H1 (cell line): ENCODE data around the gene SCN3A. TPM values are rescaled to one million over a fixed set of nuclear protein-coding genes. Genes with fewer than 3 reads are reported as not detected.

Source experiments
- CTCF ChIA-PET: fragments of 300-600 bp; sonication (Branson Sonifier 250); formaldehyde crosslinking; loops from one replicate; lab custom pipeline; 2021; ENCODE audit not compliant: partially characterized antibody; lab: Charles Lee
- POLR2A ChIA-PET: fragments of 300-600 bp; sonication (Branson Sonifier 250); formaldehyde crosslinking; loops from one replicate; lab custom pipeline; 2021; ENCODE audit warnings: inconsistent platforms; ENCODE audit not compliant: partially characterized antibody; lab: Charles Lee
- DNase-seq, 2 experiments: peaks; one replicate each; pipeline versions ENCODE4 v3.0.0 to v3.0.0-alpha.2; 2010 to 2022; ENCODE audit warnings: low spot score in 2 of 2, low read depth in 1 of 2, mixed read lengths in 1 of 2
- FAIRE-seq: peaks from 2 replicates; lab custom pipeline; 2011; peaks lifted over from hg19 to GRCh38; lab: Jason Lieb, UNC
- H2AFZ ChIP-seq: 2 replicates; pipeline ENCODE4 v1.8.1; 2012; ENCODE audit warnings: low read length, inconsistent platforms
- H2AK5ac ChIP-seq: 2 replicates; pipeline ENCODE4 v1.6.1; 2013; ENCODE audit warnings: low read depth, low read length
- H2BK120ac ChIP-seq: replicated peaks from 2 replicates; pipeline ENCODE3; 2013; ENCODE audit warnings: low read depth, low read length, inconsistent platforms
- H2BK12ac ChIP-seq: 2 replicates; pipeline ENCODE4 v1.6.1; 2013; ENCODE audit warnings: low read depth, low read length
- H2BK15ac ChIP-seq: 2 replicates; pipeline ENCODE4 v1.6.1; 2013; ENCODE audit warnings: low read length
- H2BK20ac ChIP-seq: 2 replicates; pipeline ENCODE4 v1.6.1; 2013; ENCODE audit warnings: low read length
- H2BK5ac ChIP-seq: 2 replicates; pipeline ENCODE4 v1.6.1; 2013; ENCODE audit warnings: low read depth, low read length
- H3K14ac ChIP-seq: 2 replicates; pipeline ENCODE4 v1.6.1; 2013; ENCODE audit warnings: inconsistent platforms; ENCODE audit not compliant: insufficient read length
- H3K18ac ChIP-seq: 2 replicates; pipeline ENCODE4 v1.6.1; 2013; ENCODE audit warnings: low read length; ENCODE audit errors: extremely low read depth
- H3K23ac ChIP-seq: 2 replicates; pipeline ENCODE4 v1.6.1; 2013; ENCODE audit warnings: inconsistent platforms; ENCODE audit not compliant: insufficient read length
- H3K23me2 ChIP-seq: 2 replicates; pipeline ENCODE4 v1.6.1; 2013; ENCODE audit warnings: low read depth, low read length
- H3K27ac ChIP-seq: 2 replicates; pipeline ENCODE4 v1.6.1; 2011; ENCODE audit warnings: low read depth, low read length, inconsistent platforms
- H3K27me3 ChIP-seq, 4 experiments: replicated peaks in 1 of 4; 1 replicate in 1 of 4; 2 replicates in 3 of 4; pipeline versions ENCODE4 v1.6.1 to v1.8.1; 2011 to 2013; ENCODE audit warnings: low read length in 3 of 4, mild to moderate bottlenecking in 3 of 4, inconsistent platforms in 2 of 4, mixed read lengths in 2 of 4, moderate library complexity in 1 of 4; ENCODE audit not compliant: control insufficient read depth in 3 of 4, insufficient read depth in 3 of 4; ENCODE audit errors: extremely low read depth in 1 of 4
- H3K36me3 ChIP-seq, 4 experiments: 2 replicates each; pipeline versions ENCODE4 v1.6.1 to v1.8.1; 2011 to 2013; ENCODE audit warnings: mild to moderate bottlenecking in 4 of 4, low read length in 3 of 4, moderate library complexity in 2 of 4, control low read depth in 1 of 4, inconsistent platforms in 1 of 4; ENCODE audit not compliant: insufficient read depth in 4 of 4, control insufficient read depth in 2 of 4
- H3K4ac ChIP-seq: replicated peaks from 2 replicates; pipeline ENCODE3; 2013; ENCODE audit warnings: low read length, low read depth, mixed read lengths, inconsistent platforms; ENCODE audit not compliant: insufficient read length
- H3K4me1 ChIP-seq, 4 experiments: replicated peaks in 1 of 4; 1 replicate in 1 of 4; 2 replicates in 3 of 4; pipeline versions ENCODE4 v1.6.1 to v1.8.1; 2011 to 2013; ENCODE audit warnings: low read length in 3 of 4, inconsistent platforms in 2 of 4, mixed read lengths in 1 of 4; ENCODE audit not compliant: insufficient read depth in 4 of 4, control insufficient read depth in 3 of 4
- H3K4me2 ChIP-seq, 2 experiments: 2 replicates each; pipeline versions ENCODE4 v1.6.1 to v1.8.1; 2011 to 2013; ENCODE audit warnings: low read depth in 2 of 2, low read length in 2 of 2, control low read depth in 1 of 2, inconsistent platforms in 1 of 2, mild to moderate bottlenecking in 1 of 2; ENCODE audit not compliant: insufficient read depth in 1 of 2
- H3K4me3 ChIP-seq, 4 experiments: fragments of 200-600, 300-600 bp in 1 of 4; sonication (generic), shearing (Covaris generic), sonication (Bioruptor Twin) in 1 of 4; 2 replicates each; pipeline versions ENCODE4 v1.5.1 to v1.8.1; 2011 to 2016; ENCODE audit warnings: low read length in 4 of 4, low read depth in 3 of 4, control low read depth in 2 of 4, inconsistent platforms in 2 of 4, mild to moderate bottlenecking in 2 of 4, mixed read lengths in 1 of 4, moderate library complexity in 1 of 4; ENCODE audit not compliant: insufficient read depth in 2 of 4; ENCODE audit errors: extremely low read depth in 1 of 4
- H3K56ac ChIP-seq: replicated peaks from 2 replicates; pipeline ENCODE3; 2013; ENCODE audit warnings: low read depth, mild to moderate bottlenecking, mixed read lengths, low read length, inconsistent platforms; ENCODE audit not compliant: insufficient read length
- H3K79me1 ChIP-seq: 2 replicates; pipeline ENCODE4 v1.6.1; 2013; ENCODE audit warnings: low read depth, low read length, control low read depth
- H3K79me2 ChIP-seq, 2 experiments: 2 replicates each; pipeline versions ENCODE4 v1.6.1 to v1.8.1; 2012 to 2013; ENCODE audit warnings: low read length in 2 of 2, mild to moderate bottlenecking in 2 of 2, inconsistent platforms in 1 of 2; ENCODE audit not compliant: insufficient read depth in 2 of 2, control insufficient read depth in 1 of 2
- H3K9ac ChIP-seq, 4 experiments: replicated peaks in 1 of 4; 1 replicate in 1 of 4; 2 replicates in 3 of 4; pipeline versions ENCODE4 v1.6.1 to v1.8.1; 2011 to 2013; ENCODE audit warnings: low read depth in 3 of 4, low read length in 3 of 4, control low read depth in 2 of 4, mild to moderate bottlenecking in 2 of 4, moderate library complexity in 2 of 4, inconsistent platforms in 1 of 4; ENCODE audit errors: extremely low read depth in 1 of 4
- H3K9me3 ChIP-seq, 2 experiments: 2 replicates each; pipeline versions ENCODE4 v1.6.1 to v1.8.1; 2012 to 2013; ENCODE audit warnings: mild to moderate bottlenecking in 2 of 2, moderate library complexity in 2 of 2, control low read depth in 1 of 2, inconsistent platforms in 1 of 2, low read depth in 1 of 2, low read length in 1 of 2, mixed read lengths in 1 of 2; ENCODE audit not compliant: insufficient read depth in 2 of 2
- H4K20me1 ChIP-seq, 2 experiments: replicated peaks in 1 of 2; 2 replicates each; pipeline versions ENCODE3 to v1.8.1; 2011 to 2013; ENCODE audit warnings: inconsistent platforms in 2 of 2, low read length in 2 of 2, mild to moderate bottlenecking in 1 of 2; ENCODE audit not compliant: insufficient read depth in 2 of 2, control insufficient read depth in 1 of 2
- H4K5ac ChIP-seq: 2 replicates; pipeline ENCODE4 v1.6.1; 2013; ENCODE audit warnings: low read length, low read depth, mixed read lengths, inconsistent platforms; ENCODE audit not compliant: insufficient read length
- H4K8ac ChIP-seq: 2 replicates; pipeline ENCODE4 v1.8.0; 2013; ENCODE audit warnings: mild to moderate bottlenecking, moderate library complexity, low read length, inconsistent platforms; ENCODE audit not compliant: insufficient read depth; ENCODE audit errors: extremely low read depth
- H4K91ac ChIP-seq: replicated peaks from 2 replicates; pipeline ENCODE3; 2013; ENCODE audit warnings: low read length, mixed read lengths, inconsistent platforms; ENCODE audit not compliant: insufficient read length
- CEBPB ChIP-seq: IDR thresholded peaks from 2 replicates; pipeline ENCODE4 v1.6.1; 2012; ENCODE audit warnings: low read depth, low read length
- CHD1 ChIP-seq: IDR thresholded peaks from 2 replicates; pipeline ENCODE4 v1.6.1; 2012; ENCODE audit warnings: low read depth, low read length, improper control_type of control experiment
- EGR1 ChIP-seq: IDR thresholded peaks from 2 replicates; pipeline ENCODE4 v1.6.1; 2011; ENCODE audit warnings: low read depth, low read length, borderline replicate concordance
- EP300 ChIP-seq, 2 experiments: IDR thresholded peaks; 1 replicate in 1 of 2; 2 replicates in 1 of 2; pipeline ENCODE4 v1.6.1; 2011 to 2012; ENCODE audit warnings: low read depth in 2 of 2, low read length in 2 of 2, mild to moderate bottlenecking in 2 of 2, borderline replicate concordance in 1 of 2, inconsistent platforms in 1 of 2, moderate library complexity in 1 of 2
- KDM4A ChIP-seq: IDR thresholded peaks from one replicate; pipeline ENCODE4 v1.7.1; 2012; ENCODE audit warnings: low read depth, mild to moderate bottlenecking, moderate library complexity, low read length, inconsistent platforms; ENCODE audit not compliant: severe bottlenecking
- MAFK ChIP-seq: IDR thresholded peaks from 2 replicates; pipeline ENCODE4 v1.6.1; 2012; ENCODE audit warnings: low read depth, mild to moderate bottlenecking, improper control_type of control experiment, low read length
- POLR2AphosphoS5 ChIP-seq: IDR thresholded peaks from 2 replicates; pipeline ENCODE4 v1.6.1; 2011; ENCODE audit warnings: low read depth, low read length
- TAF1 ChIP-seq: IDR thresholded peaks from 2 replicates; pipeline ENCODE4 v1.6.1; 2011; ENCODE audit warnings: mild to moderate bottlenecking, low read depth, low read length
- TBP ChIP-seq: IDR thresholded peaks from 2 replicates; pipeline ENCODE4 v1.6.1; 2011; ENCODE audit warnings: low read depth, low read length, improper control_type of control experiment
- WGBS, 2 experiments: shearing (Covaris generic) in 1 of 2; methylation state at CpG; one replicate each; pipeline versions ENCODE4 v1.1.6 to v1.1.7; 2013 to 2015; ENCODE audit warnings: low lambda C conversion rate in 2 of 2, mixed read lengths in 2 of 2, inconsistent platforms in 1 of 2, low coverage in 1 of 2, missing lambda C conversion rate in 1 of 2; ENCODE audit not compliant: insufficient replicate concordance in 2 of 2, insufficient coverage in 1 of 2, insufficient read length in 1 of 2; ENCODE audit errors: extremely low coverage in 1 of 2, missing lambda C conversion rate in 1 of 2; 5-methylcytosine and 5-hydroxymethylcytosine counted together
- polyA plus RNA-seq, 7 experiments: library from polyadenylated mRNA; depleted of rRNA in 3 of 7; stranded (reverse) in 5 of 7; unstranded in 2 of 7; fragments of >200 nt in 5 of 7; fragments of 200-250 nt in 2 of 7; gene quantifications; 1 replicate in 5 of 7; 2 replicates in 1 of 7; 4 replicates in 1 of 7; pipeline versions ENCODE4 v1.2.1 to v1.2.3, GENCODE V29; 2011 to 2013; ENCODE audit warnings: missing spikeins in 2 of 7, mixed read lengths in 2 of 7
- total RNA-seq: library from RNA; stranded (reverse); fragmentation: NEBNext Ultra II Directional; extraction: Animal tissue kit (Norgen Biotek cat#: 25700); gene quantifications from 2 replicates; pipeline ENCODE4 v1.2.1, GENCODE V29; 2021

Gene SCN3A
- total and polyA plus RNA-seq, 2 of the 8 experiments (the other 6 are each of a cell fraction or from before 2014, with no cell fraction given): 0.02 TPM; not detected in 1

GRCh38 chr2:165079432-165079831 lies 124.4 kb downstream of the SCN3A start:
- H2BK12ac ChIP-seq: no peak overlapping the region
- H3K9ac ChIP-seq: no peak overlapping the region
- no peak overlapping the region for H2BK20ac ChIP-seq
- H3K4me2 ChIP-seq: no peak overlapping the region
- no peak for TF ChIP-seq TAF1
- TF ChIP-seq MAFK: no peak
- no peak for TF ChIP-seq EGR1
- no peak for TF ChIP-seq CEBPB
- TF ChIP-seq TBP: no peak
- TF ChIP-seq KDM4A: no peak
- TF ChIP-seq POLR2AphosphoS5: no peak
- TF ChIP-seq CHD1: no peak
- no peak for TF ChIP-seq EP300 (IDR thresholded peaks at IDR 0.05; ENCODE audit: borderline replicate concordance in 1 of 2, low read depth in 2 of 2, low read length in 2 of 2)
- H4K20me1 ChIP-seq: no peaks in the 10 kb centered on the region
- no peak overlapping the region for H2BK5ac ChIP-seq
- H3K27me3 ChIP-seq: no peaks in the 10 kb centered on the region
- H3K23me2 ChIP-seq: no peaks in the 10 kb centered on the region
- H3K27ac ChIP-seq: no peak overlapping the region
- no peak overlapping the region for H3K4me3 ChIP-seq
- no peak overlapping the region for H2AFZ ChIP-seq
- H2AK5ac ChIP-seq: no peak overlapping the region
- no peak overlapping the region for H4K5ac ChIP-seq
- H3K18ac ChIP-seq: no peak overlapping the region
- H3K4ac ChIP-seq: no peak overlapping the region
- WGBS, 2 experiments: 92% methylated on average over 4 of the region's 4 CpGs; no CpG with 5 or more reads in 1 of the 2 experiments
- H3K14ac ChIP-seq: no peak overlapping the region
- CTCF ChIA-PET: interaction anchor here (0.5 to 1.5 kb wide), 2 partner anchors 46 to 63 kb away, joined by 3 to 7 read pairs; no protein-coding TSS in a partner anchor
- no peaks in the 10 kb centered on the region for H3K79me1 ChIP-seq
- no peaks in the 10 kb centered on the region for H3K36me3 ChIP-seq
- no peak overlapping the region for H2BK15ac ChIP-seq
- no peak overlapping the region for H4K91ac ChIP-seq
- H3K79me2 ChIP-seq: no peaks in the 10 kb centered on the region
- no peak overlapping the region for H4K8ac ChIP-seq
- POLR2A ChIA-PET: no interaction called here
- no peak for FAIRE-seq
- peaks cover 0 to 3% (median 0%) of the 10 kb centered on the region in 4 experiments; a peak in 1 of 7 replicates for H3K4me1 ChIP-seq
- peaks cover 0 to 2% of the 10 kb centered on the region in 2 experiments; a peak in 2 of 4 replicates for H3K9me3 ChIP-seq
- DNase-seq: no peak
- H3K23ac ChIP-seq: no peak overlapping the region
- no peak overlapping the region for H2BK120ac ChIP-seq
- H3K56ac ChIP-seq: no peak overlapping the region
